ENCODE measurements around the gene CYBA. TPM values are rescaled to one million over a fixed set of nuclear protein-coding genes. Genes with fewer than 3 reads are reported as not detected.

CYBA gene
- total RNA-seq, 1 donor from 2014 or later, result 233 TPM

- no peak for DNase-seq (ENCODE audit: low spot score)
- Mint-ChIP-seq H3K9me3 (no peaks in the 10 kb centered on the region), H3K27ac (peak overlapping the region; percentile 6), H3K27me3 (ENCODE audit: low read depth) (no peaks in the 10 kb centered on the region), H3K4me3 (ENCODE audit: low read depth) (no peak overlapping the region), H3K36me3 (ENCODE audit: low read depth) (peaks cover 35% of the 10 kb centered on the region), H3K4me1 (ENCODE audit: low read depth) (peaks cover 12% of the 10 kb centered on the region)
- intact Hi-C loops (cut with micrococcal nuclease), result no loop called here
Observed at GRCh38 chr16:88653596-88654362, 2.9 kb upstream of the CYBA start.

GRCh38 chr16:88653101-88653500 lies 2.2 kb upstream of the CYBA start:
- Mint-ChIP-seq H3K27ac (peak overlapping the region; percentile 52), H3K4me1 (ENCODE audit: low read depth) (peaks cover 12% of the 10 kb centered on the region), H3K4me3 (ENCODE audit: low read depth) (no peak overlapping the region), H3K27me3 (ENCODE audit: low read depth) (no peaks in the 10 kb centered on the region), H3K36me3 (ENCODE audit: low read depth) (peaks cover 34% of the 10 kb centered on the region), H3K9me3 (no peaks in the 10 kb centered on the region)
- intact Hi-C loops (cut with micrococcal nuclease), result no loop called here
- DNase-seq (ENCODE audit: low spot score), result no peak

- Mint-ChIP-seq H3K4me3 (ENCODE audit: low read depth) (no peak overlapping the region), H3K36me3 (ENCODE audit: low read depth) (peaks cover 31% of the 10 kb centered on the region), H3K27me3 (ENCODE audit: low read depth) (no peaks in the 10 kb centered on the region), H3K4me1 (ENCODE audit: low read depth) (peaks cover 12% of the 10 kb centered on the region), H3K9me3 (no peaks in the 10 kb centered on the region), H3K27ac (peak overlapping the region; percentile 52)
- intact Hi-C loops (cut with micrococcal nuclease), result no loop called here
- no peak for DNase-seq (ENCODE audit: low spot score)
Observed at GRCh38 chr16:88652762-88653063, 1.9 kb upstream of the CYBA start.

GRCh38 chr16:88651989-88652761 lies 1.3 kb upstream of the CYBA start:
- Mint-ChIP-seq H3K4me3 (ENCODE audit: low read depth) (no peak overlapping the region), H3K4me1 (ENCODE audit: low read depth) (peaks cover 12% of the 10 kb centered on the region)
- no peak for DNase-seq (ENCODE audit: low spot score)

GRCh38 chr16:88651276-88651988 lies 579 bp upstream of the CYBA start:
- Mint-ChIP-seq H3K27ac (peak overlapping the region; percentile 95), H3K27me3 (ENCODE audit: low read depth) (no peaks in the 10 kb centered on the region), H3K4me1 (ENCODE audit: low read depth) (peaks cover 12% of the 10 kb centered on the region), H3K36me3 (ENCODE audit: low read depth) (peaks cover 27% of the 10 kb centered on the region), H3K9me3 (no peaks in the 10 kb centered on the region), H3K4me3 (ENCODE audit: low read depth) (peak overlapping the region; percentile 87)
- intact Hi-C loops (cut with micrococcal nuclease), result loop anchor here (1.0 to 2.0 kb wide), 3 partner anchors 12 to 199 kb away; partner anchors contain the start of genes MVD, SNAI3 and ZFPM1
- DNase-seq (ENCODE audit: low spot score), result peak; percentile 76

More at GRCh38 chr16:88651989-88652761, 1.3 kb upstream of the CYBA start:
- intact Hi-C loops (cut with micrococcal nuclease), result loop anchor here (1.0 to 2.0 kb wide), 3 partner anchors 11 to 199 kb away; partner anchors contain the start of genes MVD, SNAI3 and ZFPM1
- Mint-ChIP-seq H3K27me3 (ENCODE audit: low read depth) (no peaks in the 10 kb centered on the region), H3K27ac (peak overlapping the region; percentile 95), H3K9me3 (no peaks in the 10 kb centered on the region), H3K36me3 (ENCODE audit: low read depth) (peaks cover 31% of the 10 kb centered on the region)

GRCh38 chr16:88649924-88650748 lies 717 bp downstream of the CYBA start:
- H3K36me3 Mint-ChIP-seq (ENCODE audit: low read depth), result peaks cover 24% of the 10 kb centered on the region
- peak overlapping the region; percentile 76 for H3K27ac Mint-ChIP-seq
- peaks cover 12% of the 10 kb centered on the region for H3K4me1 Mint-ChIP-seq (ENCODE audit: low read depth)
- peak; percentile 40 for DNase-seq (ENCODE audit: low spot score)
- intact Hi-C loops (cut with micrococcal nuclease), result loop anchor here (2.0 kb wide), 1 partner anchor 197 kb away; the partner anchor contains the start of gene ZFPM1
- H3K27me3 Mint-ChIP-seq (ENCODE audit: low read depth), result no peaks in the 10 kb centered on the region
- H3K4me3 Mint-ChIP-seq (ENCODE audit: low read depth), result peak overlapping the region; percentile 87
- no peaks in the 10 kb centered on the region for H3K9me3 Mint-ChIP-seq

- Mint-ChIP-seq H3K4me1 (ENCODE audit: low read depth) (peaks cover 12% of the 10 kb centered on the region), H3K36me3 (ENCODE audit: low read depth) (peaks cover 23% of the 10 kb centered on the region), H3K27me3 (ENCODE audit: low read depth) (no peaks in the 10 kb centered on the region), H3K27ac (peak overlapping the region; percentile 63), H3K9me3 (no peaks in the 10 kb centered on the region), H3K4me3 (ENCODE audit: low read depth) (peak overlapping the region; percentile 87)
- DNase-seq (ENCODE audit: low spot score), result no peak
- intact Hi-C loops (cut with micrococcal nuclease), result no loop called here
Observed at GRCh38 chr16:88649195-88649923, 1.5 kb downstream of the CYBA start.

- Mint-ChIP-seq H3K4me1 (ENCODE audit: low read depth) (peaks cover 12% of the 10 kb centered on the region), H3K27me3 (ENCODE audit: low read depth) (no peaks in the 10 kb centered on the region), H3K9me3 (no peaks in the 10 kb centered on the region), H3K27ac (no peak overlapping the region), H3K36me3 (ENCODE audit: low read depth) (peaks cover 27% of the 10 kb centered on the region), H3K4me3 (ENCODE audit: low read depth) (peak overlapping the region; percentile 17)
- no peak for DNase-seq (ENCODE audit: low spot score)
- intact Hi-C loops (cut with micrococcal nuclease), result no loop called here
Observed at GRCh38 chr16:88647178-88648070, 3.4 kb downstream of the CYBA start.

- Mint-ChIP-seq H3K9me3 (no peaks in the 10 kb centered on the region), H3K36me3 (ENCODE audit: low read depth) (peaks cover 34% of the 10 kb centered on the region), H3K27ac (no peak overlapping the region), H3K27me3 (ENCODE audit: low read depth) (no peaks in the 10 kb centered on the region), H3K4me1 (ENCODE audit: low read depth) (peaks cover 9% of the 10 kb centered on the region), H3K4me3 (ENCODE audit: low read depth) (no peak overlapping the region)
- DNase-seq (ENCODE audit: low spot score), result no peak
- intact Hi-C loops (cut with micrococcal nuclease), result no loop called here
Observed at GRCh38 chr16:88646345-88647034, 4.4 kb downstream of the CYBA start.

- H3K4me3 Mint-ChIP-seq (ENCODE audit: low read depth), result no peak overlapping the region
- peaks cover 5% of the 10 kb centered on the region for H3K4me1 Mint-ChIP-seq (ENCODE audit: low read depth)
- H3K27ac Mint-ChIP-seq, result no peak overlapping the region
- DNase-seq (ENCODE audit: low spot score), result no peak
- no peaks in the 10 kb centered on the region for H3K9me3 Mint-ChIP-seq
- H3K27me3 Mint-ChIP-seq (ENCODE audit: low read depth), result no peaks in the 10 kb centered on the region
- H3K36me3 Mint-ChIP-seq (ENCODE audit: low read depth), result peaks cover 29% of the 10 kb centered on the region
- intact Hi-C loops (cut with micrococcal nuclease), result no loop called here
Observed at GRCh38 chr16:88645941-88646340, 4.9 kb downstream of the CYBA start.
